CD4-positive, CD25-positive, alpha-beta regulatory T cell (primary cell): ENCODE data around the gene ICAM2. TPM values are rescaled to one million over a fixed set of nuclear protein-coding genes. Genes with fewer than 3 reads are reported as not detected.

Experiments used
- ATAC-seq, 2 donors: fragments of 150-1000 bp; cut with Tn5 transposase; one replicate each; pipeline ENCODE4 v1.10.0; 2021; ENCODE audit warnings: low read depth in 2 of 2, moderate number of reproducible peaks in 2 of 2, moderate library complexity in 1 of 2
- DNase-seq, 3 donors: peaks; one replicate each; pipeline versions ENCODE4 v3.0.0 to v3.0.0-alpha.2; 2012 to 2022; ENCODE audit warnings: mixed read lengths in 1 of 3
- H3K27ac ChIP-seq: one replicate; pipeline ENCODE4 v1.7.0; 2013; ENCODE audit warnings: mild to moderate bottlenecking, low read length; ENCODE audit not compliant: insufficient read depth, poor library complexity, severe bottlenecking
- H3K27me3 ChIP-seq: one replicate; pipeline ENCODE4 v1.7.0; 2013; ENCODE audit warnings: low read length; ENCODE audit not compliant: control insufficient read depth, insufficient read depth
- H3K36me3 ChIP-seq: one replicate; pipeline ENCODE4 v1.7.0; 2013; ENCODE audit warnings: mild to moderate bottlenecking, low read length, moderate library complexity; ENCODE audit not compliant: control insufficient read depth, insufficient read depth
- H3K4me1 ChIP-seq: 2 replicates; pipeline ENCODE4 v1.7.0; 2013; ENCODE audit warnings: mild to moderate bottlenecking, low read length; ENCODE audit not compliant: insufficient read depth, control insufficient read depth, poor library complexity, severe bottlenecking
- H3K4me3 ChIP-seq: one replicate; pipeline ENCODE4 v1.7.0; 2013; ENCODE audit warnings: low read depth, mild to moderate bottlenecking, low read length, moderate library complexity
- H3K9me3 ChIP-seq, 2 experiments: 1 replicate in 1 of 2; 2 replicates in 1 of 2; pipeline ENCODE4 v1.7.0; 2013; ENCODE audit warnings: low read length in 2 of 2, mild to moderate bottlenecking in 1 of 2, moderate library complexity in 1 of 2; ENCODE audit not compliant: control insufficient read depth in 2 of 2
- H3K27ac Mint-ChIP-seq, 3 donors: one replicate each; pipeline ENCODE4 v1.8.0; 2020 to 2022; ENCODE audit warnings: mild to moderate bottlenecking in 3 of 3, mixed read lengths in 3 of 3, moderate library complexity in 2 of 3
- H3K27me3 Mint-ChIP-seq: one replicate; pipeline ENCODE4 v1.8.0; 2022; ENCODE audit warnings: mild to moderate bottlenecking, mixed read lengths
- H3K36me3 Mint-ChIP-seq: one replicate; pipeline ENCODE4 v1.8.0; 2020; ENCODE audit warnings: mixed read lengths
- H3K4me1 Mint-ChIP-seq, 4 donors: one replicate each; pipeline ENCODE4 v1.8.0; 2020 to 2022; ENCODE audit warnings: mixed read lengths in 4 of 4, mild to moderate bottlenecking in 1 of 4
- H3K4me3 Mint-ChIP-seq, 4 donors: one replicate each; pipeline ENCODE4 v1.8.0; 2020 to 2022; ENCODE audit warnings: mild to moderate bottlenecking in 4 of 4, mixed read lengths in 4 of 4, moderate library complexity in 3 of 4
- H3K9me3 Mint-ChIP-seq, 7 donors: one replicate each; pipeline ENCODE4 v1.8.0; 2020 to 2022; ENCODE audit warnings: mixed read lengths in 7 of 7, mild to moderate bottlenecking in 3 of 7, moderate library complexity in 2 of 7
- polyA plus RNA-seq, 4 donors: library from polyadenylated mRNA; unstranded; fragments of 300-500 nt; fragmentation: Illumina TruSeq; gene quantifications; one replicate each; pipeline ENCODE4 v1.2.3, GENCODE V29; 2021
- total RNA-seq: library from RNA; stranded (reverse); gene quantifications from one replicate; pipeline ENCODE4 v1.2.3, GENCODE V29; 2022

Gene ICAM2
- total and polyA plus RNA-seq, 5 donors from 2014 or later: 106 to 625 (median 539) TPM

- Histone ChIP-seq H3K4me3 (no peak overlapping the region), H3K27ac (no peak overlapping the region), H3K4me1 (peaks cover 37% of the 10 kb centered on the region), H3K27me3 (no peaks in the 10 kb centered on the region), H3K36me3 (no peaks in the 10 kb centered on the region), H3K9me3 (no peaks in the 10 kb centered on the region)
- Mint-ChIP-seq H3K27ac (peak overlapping the region; percentile 5 to 91 (median 54)), H3K36me3 (no peaks in the 10 kb centered on the region), H3K9me3 (no peaks in the 10 kb centered on the region), H3K4me1 (peaks cover 18 to 68% (median 33%) of the 10 kb centered on the region in 4 donors), H3K4me3 (peak overlapping the region in 2 of 4 donors; percentile 7 to 69), H3K27me3 (peaks cover 15% of the 10 kb centered on the region)
- no peak for DNase-seq
- no peak for ATAC-seq
Observed at GRCh38 chr17:63989622-63990345, 30.6 kb downstream of the ICAM2 start.

GRCh38 chr17:63988741-63989621 lies 31.5 kb downstream of the ICAM2 start:
- no peaks in the 10 kb centered on the region for H3K36me3 ChIP-seq
- no peaks in the 10 kb centered on the region for H3K9me3 Mint-ChIP-seq
- peaks cover 15% of the 10 kb centered on the region for H3K27me3 Mint-ChIP-seq
- no peaks in the 10 kb centered on the region for H3K36me3 Mint-ChIP-seq
- no peaks in the 10 kb centered on the region for H3K9me3 ChIP-seq
- DNase-seq: no peak
- peaks cover 18 to 67% (median 31%) of the 10 kb centered on the region in 4 donors for H3K4me1 Mint-ChIP-seq
- peaks cover 34% of the 10 kb centered on the region for H3K4me1 ChIP-seq
- ATAC-seq: no peak
- H3K4me3 Mint-ChIP-seq: no peak overlapping the region
- no peak overlapping the region for H3K4me3 ChIP-seq
- H3K27me3 ChIP-seq: no peaks in the 10 kb centered on the region
- H3K27ac Mint-ChIP-seq: no peak overlapping the region
- H3K27ac ChIP-seq: no peak overlapping the region

- H3K9me3 Mint-ChIP-seq: no peaks in the 10 kb centered on the region
- DNase-seq (no peak), ATAC-seq (no peak)
- H3K27ac ChIP-seq: no peak overlapping the region
- H3K4me1 ChIP-seq: peaks cover 26% of the 10 kb centered on the region
- no peaks in the 10 kb centered on the region for H3K9me3 ChIP-seq
- no peak overlapping the region for H3K27ac Mint-ChIP-seq
- H3K4me1 Mint-ChIP-seq: peaks cover 14 to 60% (median 26%) of the 10 kb centered on the region in 4 donors
- H3K4me3 Mint-ChIP-seq: no peak overlapping the region
- no peaks in the 10 kb centered on the region for H3K36me3 ChIP-seq
- H3K27me3 ChIP-seq: no peaks in the 10 kb centered on the region
- no peaks in the 10 kb centered on the region for H3K36me3 Mint-ChIP-seq
- H3K27me3 Mint-ChIP-seq: peaks cover 15% of the 10 kb centered on the region
- H3K4me3 ChIP-seq: no peak overlapping the region
Observed at GRCh38 chr17:63988127-63988478, 32.3 kb downstream of the ICAM2 start.

- peaks cover 11 to 56% (median 23%) of the 10 kb centered on the region in 4 donors for H3K4me1 Mint-ChIP-seq
- H3K4me3 ChIP-seq: no peak overlapping the region
- H3K4me3 Mint-ChIP-seq: peak overlapping the region in 1 of 4 donors; percentile 38
- H3K9me3 Mint-ChIP-seq: peaks cover 0 to 5% (median 0%) of the 10 kb centered on the region in 7 donors
- H3K4me1 ChIP-seq: peaks cover 23% of the 10 kb centered on the region
- no peaks in the 10 kb centered on the region for H3K27me3 ChIP-seq
- H3K36me3 ChIP-seq: no peaks in the 10 kb centered on the region
- DNase-seq (no peak), ATAC-seq (no peak)
- no peak overlapping the region for H3K27ac ChIP-seq
- H3K36me3 Mint-ChIP-seq: no peaks in the 10 kb centered on the region
- peak overlapping the region in 1 of 3 donors; percentile 59 for H3K27ac Mint-ChIP-seq
- no peaks in the 10 kb centered on the region for H3K9me3 ChIP-seq
- H3K27me3 Mint-ChIP-seq: peaks cover 15% of the 10 kb centered on the region
Observed at GRCh38 chr17:63987221-63988126, 33.0 kb downstream of the ICAM2 start.

GRCh38 chr17:63986821-63987220 lies 33.6 kb downstream of the ICAM2 start:
- DNase-seq: peak in 1 of 3 donors; percentile 30
- no peak for ATAC-seq
- Histone ChIP-seq H3K4me3 (no peak overlapping the region), H3K9me3 (peaks cover 0 to 2% of the 10 kb centered on the region in 2 experiments), H3K27ac (no peak overlapping the region), H3K36me3 (no peaks in the 10 kb centered on the region), H3K27me3 (no peaks in the 10 kb centered on the region), H3K4me1 (peaks cover 23% of the 10 kb centered on the region)
- peaks cover 8 to 50% (median 18%) of the 10 kb centered on the region in 4 donors for H3K4me1 Mint-ChIP-seq
- no peak overlapping the region for H3K4me3 Mint-ChIP-seq
- peak overlapping the region in 2 of 3 donors; percentile 7 to 26 for H3K27ac Mint-ChIP-seq
- H3K36me3 Mint-ChIP-seq: peaks cover 4% of the 10 kb centered on the region
- H3K9me3 Mint-ChIP-seq: peaks cover 0 to 9% (median 3%) of the 10 kb centered on the region in 7 donors
- peaks cover 15% of the 10 kb centered on the region for H3K27me3 Mint-ChIP-seq

GRCh38 chr17:63985387-63986140 lies 34.9 kb downstream of the ICAM2 start:
- Histone ChIP-seq H3K4me3 (no peak overlapping the region), H3K27ac (no peak overlapping the region), H3K4me1 (peaks cover 19% of the 10 kb centered on the region), H3K9me3 (peaks cover 0 to 3% of the 10 kb centered on the region in 2 experiments), H3K36me3 (no peaks in the 10 kb centered on the region), H3K27me3 (no peaks in the 10 kb centered on the region)
- ATAC-seq (peak; percentile 2 to 14), DNase-seq (no peak)
- Mint-ChIP-seq H3K27ac (peak overlapping the region; percentile 23 to 82 (median 60)), H3K27me3 (peaks cover 7% of the 10 kb centered on the region), H3K36me3 (peaks cover 7% of the 10 kb centered on the region), H3K9me3 (peaks cover 0 to 9% (median 3%) of the 10 kb centered on the region in 7 donors), H3K4me1 (peaks cover 8 to 38% (median 13%) of the 10 kb centered on the region in 4 donors), H3K4me3 (peak overlapping the region in 2 of 4 donors; percentile 27 to 72)
